ENCODE measurements around the gene HERC5. TPM values are rescaled to one million over a fixed set of nuclear protein-coding genes. Genes with fewer than 3 reads are reported as not detected.

Gene HERC5
- total RNA-seq, 2 donors from 2014 or later = 9.6 to 10.1 TPM

- no peak for DNase-seq
- Mint-ChIP-seq H3K4me1 (peaks cover 6% of the 10 kb centered on the region), H3K4me3 (no peak overlapping the region), H3K9me3 (peaks cover 5% of the 10 kb centered on the region), H3K27me3 (ENCODE audit: insufficient read depth) (no peaks in the 10 kb centered on the region), H3K36me3 (ENCODE audit: low read depth) (no peaks in the 10 kb centered on the region), H3K27ac (no peak overlapping the region)
- Histone ChIP-seq H3K4me1 (ENCODE audit: control insufficient read depth, insufficient read depth, low read length) (no peaks in the 10 kb centered on the region), H3K27me3 (ENCODE audit: control insufficient read depth, insufficient read depth, low read length, poor library complexity, severe bottlenecking) (no peaks in the 10 kb centered on the region), H3K27ac (ENCODE audit: low read depth, low read length) (no peak overlapping the region), H3K9me3 (ENCODE audit: control insufficient read depth, low read length) (no peaks in the 10 kb centered on the region), H3K9ac (ENCODE audit: extremely low read depth, low read length, poor library complexity, severe bottlenecking) (no peak overlapping the region), H3K4me3 (ENCODE audit: low read length) (no peak overlapping the region), H3K36me3 (ENCODE audit: control insufficient read depth, insufficient read depth, low read length) (no peaks in the 10 kb centered on the region)
- 92% methylated on average over 2 of the region's 2 CpGs for WGBS, 2 experiments (ENCODE audit: insufficient coverage in 1 of 2, insufficient read length in 1 of 2)
- no peak for TF ChIP-seq CTCF (conservative IDR thresholded peaks at IDR 0.05)
These were observed 5.7 kb upstream of the HERC5 start for GRCh38 chr4:88451205-88451604.

- H3K36me3 Mint-ChIP-seq (ENCODE audit: low read depth) = no peaks in the 10 kb centered on the region
- Histone ChIP-seq H3K27me3 (ENCODE audit: control insufficient read depth, insufficient read depth, low read length, poor library complexity, severe bottlenecking) (peaks cover 8% of the 10 kb centered on the region), H3K27ac (ENCODE audit: low read depth, low read length) (no peak overlapping the region), H3K4me1 (ENCODE audit: control insufficient read depth, insufficient read depth, low read length) (no peaks in the 10 kb centered on the region), H3K9ac (ENCODE audit: extremely low read depth, low read length, poor library complexity, severe bottlenecking) (no peak overlapping the region), H3K36me3 (ENCODE audit: control insufficient read depth, insufficient read depth, low read length) (no peaks in the 10 kb centered on the region), H3K9me3 (ENCODE audit: control insufficient read depth, low read length) (no peaks in the 10 kb centered on the region), H3K4me3 (ENCODE audit: low read length) (no peak overlapping the region)
- H3K27me3 Mint-ChIP-seq (ENCODE audit: insufficient read depth) = peaks cover 8% of the 10 kb centered on the region
- WGBS, 2 experiments (ENCODE audit: insufficient coverage in 1 of 2, insufficient read length in 1 of 2) = 94 to 96% methylated on average over 2 of the region's 2 CpGs
- H3K9me3 Mint-ChIP-seq = peaks cover 5% of the 10 kb centered on the region
- no peak for DNase-seq
- H3K4me3 Mint-ChIP-seq = no peak overlapping the region
- TF ChIP-seq CTCF (conservative IDR thresholded peaks at IDR 0.05) = no peak
- H3K4me1 Mint-ChIP-seq = peaks cover 2% of the 10 kb centered on the region
- no peak overlapping the region for H3K27ac Mint-ChIP-seq
These were observed 4.0 kb upstream of the HERC5 start for GRCh38 chr4:88452912-88453311.

GRCh38 chr4:88457307-88458103 is 586 bp downstream of the HERC5 start:
- peak overlapping the region; percentile 78 for H3K4me3 ChIP-seq (ENCODE audit: low read length)
- Mint-ChIP-seq H3K27me3 (ENCODE audit: insufficient read depth) (peaks cover 18% of the 10 kb centered on the region), H3K4me3 (peak overlapping the region; percentile 77), H3K36me3 (ENCODE audit: low read depth) (no peaks in the 10 kb centered on the region), H3K9me3 (peaks cover 5% of the 10 kb centered on the region), H3K4me1 (peaks cover 4% of the 10 kb centered on the region), H3K27ac (peak overlapping the region; percentile 72)
- peaks cover 20% of the 10 kb centered on the region for H3K27me3 ChIP-seq (ENCODE audit: control insufficient read depth, insufficient read depth, low read length, poor library complexity, severe bottlenecking)
- H3K9me3 ChIP-seq (ENCODE audit: control insufficient read depth, low read length) = no peaks in the 10 kb centered on the region
- 4 to 5% methylated on average over 39 to 75 of the region's 75 CpGs for WGBS, 2 experiments (ENCODE audit: insufficient coverage in 1 of 2, insufficient read length in 1 of 2)
- peak overlapping the region; percentile 41 for H3K9ac ChIP-seq (ENCODE audit: extremely low read depth, low read length, poor library complexity, severe bottlenecking)
- DNase-seq = peak; percentile 86
- peaks cover 2% of the 10 kb centered on the region for H3K4me1 ChIP-seq (ENCODE audit: control insufficient read depth, insufficient read depth, low read length)
- no peak overlapping the region for H3K27ac ChIP-seq (ENCODE audit: low read depth, low read length)
- no peaks in the 10 kb centered on the region for H3K36me3 ChIP-seq (ENCODE audit: control insufficient read depth, insufficient read depth, low read length)
- TF ChIP-seq CTCF (conservative IDR thresholded peaks at IDR 0.05) = no peak

All from endodermal cell (in vitro differentiated cells).